HFFc6 (cell line): ENCODE results near the gene CREB5. TPM values are rescaled to one million over a fixed set of nuclear protein-coding genes. Genes with fewer than 3 reads are reported as not detected.

Experiments
- DNase-seq: peaks from one replicate; pipeline ENCODE4 v3.0.0-alpha.2; 2018
- H3K27ac Mint-ChIP-seq: 2 replicates; pipeline ENCODE4 v1.8.0; 2020; ENCODE audit warnings: mild to moderate bottlenecking, mixed read lengths
- H3K27me3 Mint-ChIP-seq: 2 replicates; pipeline ENCODE4 v1.8.0; 2021; ENCODE audit warnings: mild to moderate bottlenecking, moderate library complexity, mixed read lengths; ENCODE audit not compliant: insufficient read depth
- H3K36me3 Mint-ChIP-seq: 2 replicates; pipeline ENCODE4 v1.8.0; 2021; ENCODE audit warnings: low read depth, mixed read lengths
- H3K4me1 Mint-ChIP-seq: 2 replicates; pipeline ENCODE4 v1.8.0; 2020; ENCODE audit warnings: low read depth, mixed read lengths
- H3K4me3 Mint-ChIP-seq: 2 replicates; pipeline ENCODE4 v1.8.0; 2020; ENCODE audit warnings: mild to moderate bottlenecking, moderate library complexity, mixed read lengths
- H3K9me3 Mint-ChIP-seq: 2 replicates; pipeline ENCODE4 v1.8.0; 2020; ENCODE audit warnings: mild to moderate bottlenecking, mixed read lengths
- total RNA-seq, 6 experiments: library from RNA; stranded (reverse); fragmentation: NEBNext Ultra II Directional; extraction: Animal tissue kit (Norgen Biotek cat#: 25700); gene quantifications; 2 replicates in 1 of 6; 3 replicates in 5 of 6; pipeline ENCODE4 v1.2.3, GENCODE V29; 2021
- TF ChIP-seq, protein P1 (sequence below): fragments of 200-600 bp; sonication (generic); IDR thresholded peaks from 2 replicates; pipeline ENCODE4 v1.5.0; 2021; ENCODE audit warnings: antibody characterized with exemption, mild to moderate bottlenecking

The CREB5 gene
- total RNA-seq, 6 experiments from 2014 or later, result 0.60 to 0.90 (median 0.79) TPM

DNA sequence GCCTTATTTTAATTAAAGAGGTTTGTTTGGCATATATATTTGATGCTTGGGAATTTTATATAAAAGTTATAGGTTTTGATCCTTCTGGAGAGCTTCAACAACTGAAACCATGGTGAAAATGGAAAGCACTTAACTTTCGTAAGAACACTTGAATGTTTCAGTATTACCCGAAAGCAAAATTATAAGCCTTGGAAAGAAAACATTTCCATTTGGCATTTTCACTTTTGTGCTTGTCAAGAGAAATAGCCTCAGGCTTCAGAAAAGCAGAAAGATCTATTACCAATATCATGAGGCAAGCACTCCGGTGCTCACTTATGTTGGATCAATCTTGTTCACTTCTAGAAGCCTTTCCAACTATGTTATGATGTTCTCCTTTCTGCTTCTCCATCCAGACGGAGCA, 289.9 kb downstream of the CREB5 start:
- no peaks in the 10 kb centered on the region for H3K27me3 Mint-ChIP-seq
- H3K9me3 Mint-ChIP-seq, result peaks cover 4% of the 10 kb centered on the region; the same call in 1 of the 2 replicates
- H3K27ac Mint-ChIP-seq, result no peak overlapping the region
- H3K36me3 Mint-ChIP-seq, result no peaks in the 10 kb centered on the region
- H3K4me3 Mint-ChIP-seq, result no peak overlapping the region
- no peaks in the 10 kb centered on the region for H3K4me1 Mint-ChIP-seq
- TF ChIP-seq, protein P1, sequence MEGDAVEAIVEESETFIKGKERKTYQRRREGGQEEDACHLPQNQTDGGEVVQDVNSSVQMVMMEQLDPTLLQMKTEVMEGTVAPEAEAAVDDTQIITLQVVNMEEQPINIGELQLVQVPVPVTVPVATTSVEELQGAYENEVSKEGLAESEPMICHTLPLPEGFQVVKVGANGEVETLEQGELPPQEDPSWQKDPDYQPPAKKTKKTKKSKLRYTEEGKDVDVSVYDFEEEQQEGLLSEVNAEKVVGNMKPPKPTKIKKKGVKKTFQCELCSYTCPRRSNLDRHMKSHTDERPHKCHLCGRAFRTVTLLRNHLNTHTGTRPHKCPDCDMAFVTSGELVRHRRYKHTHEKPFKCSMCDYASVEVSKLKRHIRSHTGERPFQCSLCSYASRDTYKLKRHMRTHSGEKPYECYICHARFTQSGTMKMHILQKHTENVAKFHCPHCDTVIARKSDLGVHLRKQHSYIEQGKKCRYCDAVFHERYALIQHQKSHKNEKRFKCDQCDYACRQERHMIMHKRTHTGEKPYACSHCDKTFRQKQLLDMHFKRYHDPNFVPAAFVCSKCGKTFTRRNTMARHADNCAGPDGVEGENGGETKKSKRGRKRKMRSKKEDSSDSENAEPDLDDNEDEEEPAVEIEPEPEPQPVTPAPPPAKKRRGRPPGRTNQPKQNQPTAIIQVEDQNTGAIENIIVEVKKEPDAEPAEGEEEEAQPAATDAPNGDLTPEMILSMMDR, result no peak
- DNase-seq, result no peak

DNA sequence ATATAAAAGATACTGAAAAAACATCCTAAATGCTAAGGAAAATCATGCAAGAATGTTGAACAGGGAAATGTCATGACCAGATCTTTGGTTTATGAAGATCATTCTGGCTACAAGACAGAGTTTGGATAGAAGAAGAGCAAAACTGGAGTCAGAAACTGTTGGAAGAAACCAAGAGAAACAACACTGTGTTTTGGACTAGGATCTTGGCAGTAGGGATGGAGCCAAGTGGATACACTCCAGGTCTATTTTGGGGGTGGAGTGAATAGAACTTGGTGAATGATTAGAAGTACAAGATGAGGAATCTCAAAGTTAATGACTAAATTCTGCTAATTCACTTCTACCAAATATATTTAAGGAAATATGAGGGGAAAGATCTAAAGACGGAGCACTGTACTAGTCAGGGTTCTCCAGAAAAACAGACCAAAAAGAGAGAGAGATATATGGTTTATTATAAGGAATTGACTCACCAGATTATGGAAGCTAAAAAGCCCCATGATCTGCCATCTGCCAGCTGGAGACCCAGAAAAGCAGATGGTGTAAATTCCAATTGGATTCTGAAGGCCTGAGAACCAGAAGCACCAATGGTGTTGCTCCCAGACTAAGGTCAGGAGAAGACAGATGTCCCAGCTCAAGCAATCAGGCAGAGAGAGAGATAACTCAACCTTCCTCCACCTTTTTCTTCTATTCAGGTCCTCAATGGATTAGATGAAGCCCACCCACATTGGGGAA, 290.9 kb downstream of the CREB5 start:
- DNase-seq, result no peak
- no peaks in the 10 kb centered on the region for H3K4me1 Mint-ChIP-seq
- no peaks in the 10 kb centered on the region for H3K27me3 Mint-ChIP-seq
- peaks cover 4% of the 10 kb centered on the region; the same call in 1 of the 2 replicates for H3K9me3 Mint-ChIP-seq
- no peak overlapping the region for H3K27ac Mint-ChIP-seq
- TF ChIP-seq, protein P1, result no peak
- no peaks in the 10 kb centered on the region for H3K36me3 Mint-ChIP-seq
- no peak overlapping the region for H3K4me3 Mint-ChIP-seq

DNA sequence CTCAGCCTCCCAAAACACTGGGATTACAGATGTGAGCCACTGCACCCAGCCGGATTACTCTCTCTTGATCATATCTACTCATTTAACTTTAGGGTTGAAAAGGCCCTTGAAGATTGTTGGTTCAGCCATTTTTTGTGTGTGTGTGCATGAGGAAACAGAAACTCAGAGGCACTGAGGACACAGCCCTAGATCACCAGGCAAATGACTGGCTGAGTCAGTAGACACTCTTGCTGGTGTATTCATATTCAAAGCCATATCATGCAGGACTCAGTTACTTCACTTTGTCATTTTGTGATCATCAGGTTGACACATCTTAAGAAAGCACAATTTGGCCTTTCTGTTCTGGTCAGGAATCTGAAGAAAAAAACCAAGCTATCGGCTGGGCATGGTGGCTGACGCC, 292.4 kb downstream of the CREB5 start:
- Mint-ChIP-seq H3K9me3 (peaks cover 4% of the 10 kb centered on the region; the same call in 1 of the 2 replicates), H3K27me3 (no peaks in the 10 kb centered on the region), H3K27ac (no peak overlapping the region), H3K36me3 (no peaks in the 10 kb centered on the region), H3K4me3 (no peak overlapping the region), H3K4me1 (no peaks in the 10 kb centered on the region)
- no peak for DNase-seq
- TF ChIP-seq, protein P1, result no peak

DNA sequence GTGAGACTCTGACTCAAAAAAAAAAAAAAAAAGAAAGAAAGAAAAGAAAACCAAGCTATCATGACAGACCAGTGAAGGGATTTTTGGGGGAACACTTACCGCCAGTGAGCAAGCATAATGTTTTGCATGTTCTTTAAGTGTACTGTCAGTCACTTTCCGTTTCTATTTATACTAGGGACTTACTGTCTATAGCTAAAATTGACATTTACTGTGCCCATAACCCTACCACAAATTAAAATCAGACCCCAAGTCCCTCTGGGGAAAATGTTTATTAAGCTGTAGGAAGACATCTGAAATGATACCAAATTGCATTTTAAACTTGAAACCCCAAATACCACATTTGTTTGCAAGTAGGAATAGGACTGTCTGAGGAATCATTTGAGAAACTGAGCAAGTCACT, 293.0 kb downstream of the CREB5 start:
- Mint-ChIP-seq H3K36me3 (no peaks in the 10 kb centered on the region), H3K4me1 (no peaks in the 10 kb centered on the region), H3K27me3 (no peaks in the 10 kb centered on the region), H3K4me3 (no peak overlapping the region), H3K9me3 (peaks cover 4% of the 10 kb centered on the region; the same call in 1 of the 2 replicates), H3K27ac (no peak overlapping the region)
- TF ChIP-seq, protein P1, result no peak
- DNase-seq, result no peak

DNA sequence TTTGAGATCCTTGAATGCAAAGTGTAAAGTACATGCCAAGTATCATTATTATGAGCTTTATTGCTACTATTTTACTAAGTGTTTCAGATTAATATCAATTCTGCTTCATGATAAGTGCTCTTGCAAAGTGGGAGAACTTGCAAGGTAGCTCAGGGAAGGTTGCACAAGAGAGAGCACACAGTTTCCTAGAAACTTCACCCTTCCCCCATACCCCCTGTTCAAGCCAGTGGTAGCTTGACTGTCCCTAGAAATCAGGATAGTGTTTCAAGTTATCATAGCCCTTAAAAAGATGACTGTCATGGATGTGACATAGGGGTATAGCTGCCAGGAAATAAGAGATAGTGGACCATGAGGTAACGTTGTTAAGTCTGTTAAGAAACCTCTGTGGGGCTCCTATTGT, 294.3 kb downstream of the CREB5 start:
- H3K9me3 Mint-ChIP-seq, result peaks cover 4% of the 10 kb centered on the region; the same call in 1 of the 2 replicates
- no peak for DNase-seq
- no peak overlapping the region for H3K27ac Mint-ChIP-seq
- no peaks in the 10 kb centered on the region; the same call in 1 of the 2 replicates for H3K27me3 Mint-ChIP-seq
- TF ChIP-seq, protein P1, result no peak
- H3K36me3 Mint-ChIP-seq, result no peaks in the 10 kb centered on the region
- no peaks in the 10 kb centered on the region for H3K4me1 Mint-ChIP-seq
- H3K4me3 Mint-ChIP-seq, result no peak overlapping the region
